Neuronal stem cell (in vitro differentiated cells): ENCODE data around the gene BSG.

Experiments
- DNase-seq: peaks from one replicate; pipeline ENCODE4 v3.0.0-alpha.2; 2013; ENCODE audit warnings: low spot score
- H2AFZ ChIP-seq: one replicate; pipeline ENCODE4 v1.6.1; 2013; ENCODE audit warnings: mild to moderate bottlenecking, low read length, inconsistent platforms
- H2AK5ac ChIP-seq: 2 replicates; pipeline ENCODE4 v1.6.1; 2013; ENCODE audit warnings: low read depth, mild to moderate bottlenecking, inconsistent platforms, low read length, moderate library complexity, mixed read lengths
- H2BK120ac ChIP-seq: 2 replicates; pipeline ENCODE4 v1.6.1; 2013; ENCODE audit warnings: low read depth, mild to moderate bottlenecking, inconsistent platforms, low read length, moderate library complexity, mixed read lengths
- H2BK12ac ChIP-seq: one replicate; pipeline ENCODE4 v1.6.1; 2013; ENCODE audit warnings: low read length, inconsistent platforms
- H2BK15ac ChIP-seq: 2 replicates; pipeline ENCODE4 v1.6.1; 2013; ENCODE audit warnings: mild to moderate bottlenecking, low read length, inconsistent platforms, mixed read lengths
- H2BK5ac ChIP-seq: one replicate; pipeline ENCODE4 v1.6.1; 2013; ENCODE audit warnings: inconsistent platforms, mild to moderate bottlenecking, low read length, moderate library complexity
- H3K14ac ChIP-seq: one replicate; pipeline ENCODE4 v1.6.1; 2013; ENCODE audit warnings: low read length, inconsistent platforms
- H3K18ac ChIP-seq: 2 replicates; pipeline ENCODE4 v1.6.1; 2013; ENCODE audit warnings: low read length, inconsistent platforms
- H3K23ac ChIP-seq: 2 replicates; pipeline ENCODE4 v1.6.1; 2013; ENCODE audit warnings: low read depth, mild to moderate bottlenecking, mixed read lengths, low read length, inconsistent platforms; ENCODE audit not compliant: poor library complexity
- H3K27ac ChIP-seq: replicated peaks from 3 replicates; pipeline ENCODE4 v1.5.1; 2013; ENCODE audit warnings: low read length, inconsistent platforms
- H3K27me3 ChIP-seq, 3 experiments: 2 replicates each; pipeline ENCODE4 v1.6.1; 2013; ENCODE audit warnings: low read length in 3 of 3, mild to moderate bottlenecking in 2 of 3, inconsistent platforms in 1 of 3, low read depth in 1 of 3, mixed read lengths in 1 of 3, moderate library complexity in 1 of 3; ENCODE audit not compliant: control insufficient read depth in 3 of 3, insufficient read depth in 3 of 3
- H3K36me3 ChIP-seq, 2 donors: replicated peaks in 1 of 2; 2 replicates each; pipeline ENCODE4 v1.6.1; 2013; ENCODE audit warnings: low read length in 2 of 2; ENCODE audit not compliant: control insufficient read depth in 2 of 2, insufficient read depth in 2 of 2
- H3K4ac ChIP-seq: 2 replicates; pipeline ENCODE4 v1.6.1; 2013; ENCODE audit warnings: inconsistent platforms, mild to moderate bottlenecking, low read length, moderate library complexity
- H3K4me1 ChIP-seq, 2 donors: 1 replicate in 1 of 2; 2 replicates in 1 of 2; pipeline ENCODE4 v1.6.1; 2013; ENCODE audit warnings: low read length in 2 of 2, low read depth in 1 of 2; ENCODE audit not compliant: control insufficient read depth in 2 of 2, insufficient read depth in 1 of 2
- H3K4me2 ChIP-seq: one replicate; pipeline ENCODE4 v1.6.1; 2013; ENCODE audit warnings: mild to moderate bottlenecking, low read length, inconsistent platforms; ENCODE audit not compliant: insufficient read depth, poor library complexity, severe bottlenecking
- H3K4me3 ChIP-seq, 2 donors: 2 replicates each; pipeline ENCODE4 v1.5.1; 2013; ENCODE audit warnings: low read length in 2 of 2, mild to moderate bottlenecking in 2 of 2, inconsistent platforms in 1 of 2, moderate library complexity in 1 of 2
- H3K79me1 ChIP-seq: one replicate; pipeline ENCODE4 v1.6.1; 2013; ENCODE audit warnings: low read depth, mild to moderate bottlenecking, inconsistent platforms, low read length, moderate library complexity
- H3K9ac ChIP-seq: one replicate; pipeline ENCODE4 v1.6.1; 2013; ENCODE audit warnings: mild to moderate bottlenecking, low read depth, low read length, inconsistent platforms; ENCODE audit not compliant: poor library complexity
- H3K9me3 ChIP-seq, 2 donors: replicated peaks in 1 of 2; 2 replicates each; pipeline versions ENCODE3 to v1.6.1; 2013; ENCODE audit warnings: low read length in 2 of 2, mild to moderate bottlenecking in 2 of 2, inconsistent platforms in 1 of 2, low read depth in 1 of 2, mixed read lengths in 1 of 2, moderate library complexity in 1 of 2; ENCODE audit not compliant: control insufficient read depth in 2 of 2, insufficient read depth in 1 of 2
- H4K8ac ChIP-seq: one replicate; pipeline ENCODE4 v1.6.1; 2013; ENCODE audit warnings: low read depth, mild to moderate bottlenecking, inconsistent platforms, low read length, moderate library complexity
- H4K91ac ChIP-seq: one replicate; pipeline ENCODE4 v1.6.1; 2013; ENCODE audit warnings: low read length, low read depth, mild to moderate bottlenecking, inconsistent platforms; ENCODE audit not compliant: poor library complexity
- WGBS, 2 donors: extraction: QIAGEN DNeasy Blood & Tissue Kit; methylation state at CpG; one replicate each; pipeline ENCODE4 v1.1.7; 2013; ENCODE audit warnings: missing lambda C conversion rate in 2 of 2, mixed read lengths in 1 of 2; ENCODE audit not compliant: insufficient read length in 2 of 2, insufficient replicate concordance in 1 of 2; ENCODE audit errors: extremely low coverage in 2 of 2; 5-methylcytosine and 5-hydroxymethylcytosine counted together

The BSG gene

DNA sequence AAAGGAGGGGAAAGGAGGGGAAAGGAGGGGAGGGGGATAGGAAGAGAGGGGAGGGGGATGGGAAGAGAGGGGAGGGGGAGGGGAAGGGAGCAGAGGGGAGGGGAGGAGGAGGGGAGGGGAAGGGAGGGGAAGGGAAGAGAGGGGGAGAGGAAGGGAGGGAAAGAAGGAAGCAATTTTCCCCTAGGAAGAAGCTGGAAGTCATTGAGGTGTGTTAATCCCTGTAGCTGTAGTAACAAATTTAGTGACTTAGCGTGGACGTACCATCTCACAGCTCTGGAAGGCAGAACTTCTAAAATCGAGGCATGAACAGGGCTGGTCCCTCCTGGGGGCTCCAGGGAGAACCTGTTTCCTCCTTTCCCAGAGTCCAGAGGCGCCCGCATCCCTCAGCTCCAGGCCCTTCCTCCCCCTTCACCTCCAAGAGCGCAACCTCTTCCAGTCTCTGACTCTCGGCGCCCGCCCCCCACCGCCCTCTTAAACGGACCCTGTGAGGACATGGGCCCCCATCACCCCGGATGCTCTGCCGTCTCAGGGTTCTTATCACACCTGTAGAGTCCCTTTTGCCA is 46.5 kb upstream of the BSG start:
- DNase-seq, result no peak
- no peak overlapping the region for H3K4ac ChIP-seq
- H2AFZ ChIP-seq, result no peak overlapping the region
- no peaks in the 10 kb centered on the region for H3K27me3 ChIP-seq
- H3K9ac ChIP-seq, result no peak overlapping the region
- H3K14ac ChIP-seq, result no peak overlapping the region
- H4K91ac ChIP-seq, result no peak overlapping the region
- H2BK15ac ChIP-seq, result no peak overlapping the region
- H2AK5ac ChIP-seq, result no peak overlapping the region
- peaks cover 0 to 3% of the 10 kb centered on the region in 2 donors for H3K9me3 ChIP-seq
- no peak overlapping the region for H3K23ac ChIP-seq
- WGBS, 2 donors, result no CpG with 5 or more reads among the region's 13 CpGs
- H3K4me1 ChIP-seq, result peaks cover 6 to 8% of the 10 kb centered on the region in 2 donors
- no peak overlapping the region for H3K4me3 ChIP-seq
- H3K18ac ChIP-seq, result no peak overlapping the region
- H3K36me3 ChIP-seq, result peaks cover 0 to 1% of the 10 kb centered on the region in 2 donors
- H2BK12ac ChIP-seq, result no peak overlapping the region
- H2BK120ac ChIP-seq, result no peak overlapping the region
- H2BK5ac ChIP-seq, result no peak overlapping the region
- H3K27ac ChIP-seq, result no peak overlapping the region
- peaks cover 9% of the 10 kb centered on the region for H3K79me1 ChIP-seq
- no peak overlapping the region for H3K4me2 ChIP-seq
- H4K8ac ChIP-seq, result no peak overlapping the region

DNA sequence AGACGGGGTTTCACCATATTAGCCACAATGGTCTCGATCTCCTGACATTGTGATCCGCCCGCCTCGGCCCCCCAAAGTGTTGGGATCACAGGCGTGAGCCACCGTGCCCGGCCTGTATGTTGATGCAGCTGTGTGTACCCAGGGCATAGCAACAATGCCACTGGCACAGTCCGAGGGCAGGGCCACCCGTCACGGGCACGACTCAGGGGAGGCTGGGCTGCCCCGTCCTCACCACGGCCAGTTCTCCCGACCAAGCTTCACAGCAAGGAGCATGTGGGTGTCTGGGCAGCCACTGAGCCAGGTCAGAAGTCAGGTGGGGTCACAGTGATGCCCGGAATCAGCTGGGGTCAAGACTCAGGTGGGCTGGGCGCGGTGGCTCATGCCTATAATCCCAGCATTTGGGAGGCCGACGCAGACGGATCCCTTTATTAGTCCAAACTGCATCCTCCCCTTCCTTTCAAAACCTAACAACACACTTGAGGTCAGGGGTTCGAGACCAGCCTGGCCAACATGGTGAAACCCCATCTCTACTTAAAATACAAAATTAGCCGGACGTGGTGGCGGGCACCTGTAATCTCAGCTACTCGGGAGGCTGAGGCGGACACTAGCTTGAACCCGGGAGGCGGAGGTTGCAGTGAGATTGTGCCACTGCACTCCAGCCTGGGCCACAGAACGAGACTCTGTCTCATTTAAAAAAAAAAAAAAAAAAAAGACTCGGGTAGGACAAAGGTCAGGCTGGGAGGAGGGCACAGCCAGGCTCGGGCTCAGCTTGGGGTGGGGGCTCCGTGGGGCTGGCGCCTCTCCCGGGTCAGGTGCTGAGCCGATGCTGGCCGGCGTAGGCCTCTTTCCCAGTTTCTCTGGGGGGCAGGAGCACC is 42.0 kb upstream of the BSG start:
- H3K36me3 ChIP-seq, result peaks cover 5 to 18% of the 10 kb centered on the region in 2 donors
- H3K27me3 ChIP-seq, result no peaks in the 10 kb centered on the region
- H3K4me3 ChIP-seq, result peak overlapping the region; percentile 90 to 97
- peak overlapping the region; percentile 95 for H2AK5ac ChIP-seq
- H3K23ac ChIP-seq, result peak overlapping the region; percentile 99
- H2BK15ac ChIP-seq, result peak overlapping the region; percentile 54
- H3K4me2 ChIP-seq, result peak overlapping the region; percentile 86
- peak overlapping the region; percentile 99 for H2BK5ac ChIP-seq
- H4K91ac ChIP-seq, result peak overlapping the region; percentile 94
- H2BK120ac ChIP-seq, result peak overlapping the region; percentile 91
- H3K9me3 ChIP-seq, result no peaks in the 10 kb centered on the region
- H3K9ac ChIP-seq, result peak overlapping the region; percentile 94
- no peak overlapping the region for H3K14ac ChIP-seq
- H3K79me1 ChIP-seq, result peaks cover 31% of the 10 kb centered on the region
- no CpG with 5 or more reads among the region's 38 CpGs for WGBS, 2 donors
- peak overlapping the region; percentile 97 for H3K27ac ChIP-seq
- H4K8ac ChIP-seq, result no peak overlapping the region
- peaks cover 12 to 17% of the 10 kb centered on the region in 2 donors for H3K4me1 ChIP-seq
- peak overlapping the region; percentile 97 for H2AFZ ChIP-seq
- peak overlapping the region; percentile 97 for H3K18ac ChIP-seq
- H2BK12ac ChIP-seq, result peak overlapping the region; percentile 82
- no peak overlapping the region for H3K4ac ChIP-seq
- DNase-seq, result no peak

DNA sequence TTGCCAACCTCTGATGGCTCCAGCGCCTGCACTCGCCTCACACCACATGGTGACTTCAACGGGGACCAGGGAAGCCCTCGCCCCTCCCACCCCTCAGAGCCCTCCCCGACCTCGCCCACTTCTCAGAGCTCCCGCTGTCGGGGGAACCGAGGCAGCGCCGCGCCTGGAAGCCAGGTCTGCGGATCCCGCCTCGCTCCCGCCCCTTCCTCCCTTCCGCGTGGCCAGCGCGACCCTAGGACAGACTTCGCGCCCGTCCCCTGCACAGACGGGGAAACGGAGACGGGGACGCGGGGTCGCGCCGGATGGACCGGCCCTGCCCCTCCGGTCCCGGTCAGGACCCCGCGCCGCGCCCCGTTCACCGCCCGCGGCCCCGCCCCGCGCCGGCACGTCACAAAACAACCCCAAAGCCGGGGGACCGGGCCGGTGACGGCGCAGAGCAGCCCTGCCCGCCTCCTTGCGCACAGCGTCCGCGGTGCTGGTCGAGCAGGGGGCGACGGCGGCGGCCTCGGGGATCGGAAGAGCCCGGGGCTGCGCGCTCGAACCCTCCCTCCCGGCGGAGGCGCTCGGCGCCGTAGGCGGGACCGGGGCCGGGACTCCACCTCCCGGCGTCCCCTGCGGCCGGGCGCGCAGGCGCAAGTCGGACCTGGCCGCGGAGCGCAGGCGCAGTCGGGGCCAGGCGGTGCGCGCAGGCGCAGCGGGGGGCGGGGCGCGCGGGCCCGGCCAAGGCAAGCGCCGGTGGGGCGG is 41.2 kb upstream of the BSG start:
- no CpG with 5 or more reads among the region's 103 CpGs for WGBS, 2 donors
- peak overlapping the region; percentile 97 for H3K9ac ChIP-seq

More for the DNA sequence above, 41.2 kb upstream of the BSG start:
- Histone ChIP-seq H3K14ac (peak overlapping the region; percentile 71), H3K36me3 (peaks cover 12 to 26% of the 10 kb centered on the region in 2 donors), H4K91ac (peak overlapping the region; percentile 72), H3K27me3 (no peaks in the 10 kb centered on the region), H3K23ac (peak overlapping the region; percentile 99), H3K4me2 (peak overlapping the region; percentile 86), H2BK5ac (peak overlapping the region; percentile 99), H2BK120ac (peak overlapping the region; percentile 91), H3K18ac (peak overlapping the region; percentile 100), H3K4me1 (peaks cover 11 to 12% of the 10 kb centered on the region in 2 donors), H2BK12ac (peak overlapping the region; percentile 99), H2AFZ (peak overlapping the region; percentile 97), H4K8ac (no peak overlapping the region), H3K4me3 (peak overlapping the region; percentile 97), H3K79me1 (peaks cover 37% of the 10 kb centered on the region), H3K27ac (peak overlapping the region; percentile 97), H3K4ac (no peak overlapping the region), H2AK5ac (peak overlapping the region; percentile 95), H3K9me3 (no peaks in the 10 kb centered on the region), H2BK15ac (no peak overlapping the region)
- peak; percentile 89 for DNase-seq
